ENCODE measurements around the gene ARSI. TPM values are rescaled to one million over a fixed set of nuclear protein-coding genes. Genes with fewer than 3 reads are reported as not detected.
"Not testable (repeated sequence)": the region's sequence is repeated elsewhere in the genome, so short reads cannot be mapped to it uniquely, and the experiment has no call there.

ARSI gene
- total RNA-seq, 1 donor from 2014 or later, result 1.7 TPM

DNA sequence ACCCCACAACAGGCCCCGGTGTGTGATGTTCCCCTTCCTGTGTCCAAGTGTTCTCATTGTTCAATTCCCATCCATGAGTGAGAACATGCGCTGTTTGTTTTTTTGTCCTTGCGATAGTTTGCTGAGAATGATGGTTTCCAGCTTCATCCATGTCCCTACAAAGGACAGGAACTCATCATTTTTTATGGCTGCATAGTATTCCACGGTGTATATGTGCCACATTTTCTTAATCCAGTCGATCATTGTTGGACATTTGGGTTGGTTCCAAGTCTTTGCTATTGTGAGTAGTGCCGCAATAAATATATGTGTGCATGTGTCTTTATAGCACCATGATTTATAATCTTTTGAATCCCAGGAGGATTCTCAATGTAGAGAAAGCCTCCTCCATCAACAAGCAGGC is 54.2 kb downstream of the ARSI start:
- not testable (repeated sequence) for DNase-seq (ENCODE audit: low read depth)

DNA sequence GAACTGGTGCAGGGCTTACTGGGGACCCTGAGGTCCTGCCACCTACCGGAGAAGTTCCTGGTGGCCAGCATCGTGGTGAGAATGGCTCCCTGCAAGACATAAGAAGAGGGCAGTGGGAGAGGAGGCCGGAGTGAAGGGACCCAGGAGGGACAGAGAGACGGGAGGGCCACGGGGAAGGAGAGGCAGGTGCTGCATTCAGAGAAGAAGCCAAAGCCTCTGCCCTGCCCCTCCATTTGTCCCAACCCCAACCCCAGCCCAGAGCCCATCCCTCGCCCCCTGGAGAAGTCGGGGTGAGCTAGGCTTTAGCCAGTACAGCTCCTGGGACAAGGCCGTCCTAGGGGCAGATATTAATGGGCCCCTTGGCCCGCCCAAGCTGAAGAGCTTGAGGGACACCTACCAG is 55.0 kb downstream of the ARSI start:
- no peak for DNase-seq (ENCODE audit: low read depth)

DNA sequence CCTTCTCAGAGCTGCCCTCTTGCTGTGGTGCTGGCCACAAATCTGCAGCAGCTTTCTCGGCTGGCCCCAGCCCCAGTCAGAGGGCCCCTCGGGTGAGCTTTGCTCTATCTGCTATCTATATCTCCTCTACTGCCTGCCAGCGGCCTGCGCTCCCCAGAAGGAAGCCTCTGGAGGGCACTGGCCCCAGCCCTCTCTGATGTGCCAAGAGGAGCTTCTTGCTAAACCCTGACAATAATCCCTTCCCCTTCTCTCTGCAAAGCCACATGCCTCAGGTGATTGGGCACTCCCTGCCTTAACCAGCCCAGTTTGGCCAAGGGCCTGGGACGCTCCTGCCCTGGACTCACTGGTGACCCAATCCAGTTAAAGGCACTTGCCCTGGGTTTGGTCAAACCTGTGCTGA is 55.9 kb downstream of the ARSI start:
- DNase-seq (ENCODE audit: low read depth), result peak; percentile 49

DNA sequence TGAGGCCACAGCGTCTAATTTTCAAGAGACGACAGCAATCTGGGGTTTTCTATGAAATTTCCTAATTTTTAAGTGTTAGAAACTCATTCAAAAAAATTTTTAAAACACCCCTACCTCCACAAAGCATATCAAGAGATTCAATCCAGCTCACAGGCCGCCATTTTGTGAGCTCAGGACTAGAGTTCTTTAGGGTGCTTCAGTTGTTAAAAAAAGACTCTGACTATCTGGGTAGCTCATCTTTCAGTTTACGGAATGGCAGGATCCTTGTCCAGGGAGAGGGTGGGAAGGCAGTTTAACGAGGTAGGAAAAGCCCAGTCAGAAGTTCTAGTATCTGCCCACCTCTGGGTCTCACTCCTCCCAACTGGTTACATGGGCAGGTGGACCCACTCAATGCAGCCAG is 56.3 kb downstream of the ARSI start:
- peak; percentile 67 for DNase-seq (ENCODE audit: low read depth)

Other genes starting within 250 kb of the ARSI start
- gene CSF1R, start 216.4 kb downstream of the ARSI start, total RNA-seq, result not detected in 2 replicates
- 26.1 and 34.0 TPM in 2 replicates for gene PDGFRB, start 147.1 kb downstream of the ARSI start, total RNA-seq
- gene CDX1, start 136.1 kb downstream of the ARSI start, total RNA-seq, result 0.36 TPM in 1 of 2 replicates, not detected in the other
- gene SLC6A7, start 112.8 kb downstream of the ARSI start, total RNA-seq, result 0.10 TPM in 1 of 2 replicates, not detected in the other
- gene CAMK2A, start 13.1 kb downstream of the ARSI start, total RNA-seq, result 5.0 and 8.6 TPM in 2 replicates
- gene TCOF1, start 54.8 kb upstream of the ARSI start, total RNA-seq, result 24.8 and 33.4 TPM in 2 replicates
- 1.3 and 2.9 TPM in 2 replicates for gene CD74, start 110.0 kb upstream of the ARSI start, total RNA-seq
- 1,461 and 1,734 TPM in 2 replicates for gene RPS14, start 146.8 kb upstream of the ARSI start, total RNA-seq
- gene NDST1, start 205.2 kb upstream of the ARSI start, total RNA-seq, result 73.7 and 105 TPM in 2 replicates